Retinal pigment epithelial cell (primary cell): Measurements from ENCODE around the gene LARP1B.

Source experiments
- DNase-seq: peaks from one replicate; pipeline ENCODE4 v3.0.0-alpha.2; 2010; ENCODE audit warnings: low read depth
- H3K4me3 ChIP-seq: 2 replicates; pipeline ENCODE4 v1.5.1; 2011; ENCODE audit warnings: mild to moderate bottlenecking, low read length, control low read depth, moderate library complexity
- TF ChIP-seq, protein P1 (sequence below): conservative IDR thresholded peaks from 2 replicates; pipeline ENCODE4 v1.5.1; 2011; ENCODE audit warnings: low read depth, low read length, control low read depth, inconsistent platforms

The LARP1B gene

DNA sequence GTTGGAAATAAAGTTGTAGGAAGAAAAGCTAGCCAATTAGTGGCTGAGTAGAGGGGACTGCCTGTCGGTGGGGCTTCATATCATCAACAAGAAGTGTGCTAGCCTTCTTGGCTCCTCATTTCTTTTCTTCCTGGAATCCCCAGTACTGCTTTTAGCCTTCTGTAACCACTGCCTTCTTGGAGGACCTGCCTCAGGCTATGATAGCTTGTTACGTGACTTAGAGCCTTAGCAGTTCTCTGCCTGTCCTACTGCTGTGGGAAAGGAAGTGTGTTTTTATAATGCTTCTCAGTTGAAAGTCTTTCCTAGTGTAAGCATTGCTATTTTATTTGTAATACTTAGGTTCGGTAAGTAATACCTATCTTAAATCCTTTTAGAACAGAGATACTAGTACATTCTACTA lies 61.9 kb downstream of the LARP1B start:
- no peak overlapping the region for H3K4me3 ChIP-seq
- TF ChIP-seq, protein P1, sequence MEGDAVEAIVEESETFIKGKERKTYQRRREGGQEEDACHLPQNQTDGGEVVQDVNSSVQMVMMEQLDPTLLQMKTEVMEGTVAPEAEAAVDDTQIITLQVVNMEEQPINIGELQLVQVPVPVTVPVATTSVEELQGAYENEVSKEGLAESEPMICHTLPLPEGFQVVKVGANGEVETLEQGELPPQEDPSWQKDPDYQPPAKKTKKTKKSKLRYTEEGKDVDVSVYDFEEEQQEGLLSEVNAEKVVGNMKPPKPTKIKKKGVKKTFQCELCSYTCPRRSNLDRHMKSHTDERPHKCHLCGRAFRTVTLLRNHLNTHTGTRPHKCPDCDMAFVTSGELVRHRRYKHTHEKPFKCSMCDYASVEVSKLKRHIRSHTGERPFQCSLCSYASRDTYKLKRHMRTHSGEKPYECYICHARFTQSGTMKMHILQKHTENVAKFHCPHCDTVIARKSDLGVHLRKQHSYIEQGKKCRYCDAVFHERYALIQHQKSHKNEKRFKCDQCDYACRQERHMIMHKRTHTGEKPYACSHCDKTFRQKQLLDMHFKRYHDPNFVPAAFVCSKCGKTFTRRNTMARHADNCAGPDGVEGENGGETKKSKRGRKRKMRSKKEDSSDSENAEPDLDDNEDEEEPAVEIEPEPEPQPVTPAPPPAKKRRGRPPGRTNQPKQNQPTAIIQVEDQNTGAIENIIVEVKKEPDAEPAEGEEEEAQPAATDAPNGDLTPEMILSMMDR: no peak
- DNase-seq: no peak

- DNase-seq: no peak
- H3K4me3 ChIP-seq: no peak overlapping the region
- TF ChIP-seq, protein P1: no peak
Measured at GRCh38 chr4:128130621-128131020, 69.5 kb downstream of the LARP1B start.

DNA sequence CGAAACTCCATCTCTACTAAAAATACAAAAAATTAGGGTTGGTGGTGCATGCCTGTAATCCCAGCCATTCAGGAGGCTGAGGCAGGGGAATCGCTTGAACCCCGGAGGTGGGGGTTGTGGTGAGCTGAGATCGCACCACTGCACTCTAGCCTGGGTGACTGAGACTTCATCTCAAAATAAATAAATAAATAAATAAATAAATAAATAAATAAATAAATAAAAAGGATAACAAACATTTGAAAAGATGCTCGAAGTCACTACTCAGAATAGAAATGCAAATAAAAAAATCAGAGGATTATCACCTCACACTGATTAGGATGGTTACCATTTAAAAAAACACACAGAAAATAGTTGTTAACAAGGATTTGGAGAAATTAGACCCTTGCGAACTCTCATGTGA lies 73.8 kb downstream of the LARP1B start:
- DNase-seq: no peak
- no peak overlapping the region for H3K4me3 ChIP-seq
- TF ChIP-seq, protein P1: no peak

DNA sequence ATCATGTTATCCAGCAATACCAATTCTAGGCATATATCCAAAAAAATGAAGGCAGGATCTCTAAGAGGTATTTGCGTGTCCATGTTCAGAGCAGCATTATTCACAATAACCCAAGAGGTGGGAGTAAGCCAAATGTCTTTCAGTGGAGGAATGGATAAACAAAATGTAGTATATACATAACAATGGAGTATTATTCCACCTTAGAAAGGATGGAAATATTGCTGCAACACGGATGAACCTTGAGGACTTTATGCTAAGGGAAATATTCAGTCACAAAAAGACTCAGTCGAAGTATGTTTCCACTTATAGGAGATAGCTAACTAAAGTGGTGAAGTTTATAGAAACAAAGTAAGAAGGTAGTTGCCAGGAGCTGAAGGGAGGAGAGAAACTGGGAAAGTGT lies 74.3 kb downstream of the LARP1B start:
- no peak overlapping the region for H3K4me3 ChIP-seq
- TF ChIP-seq, protein P1: no peak
- DNase-seq: no peak

DNA sequence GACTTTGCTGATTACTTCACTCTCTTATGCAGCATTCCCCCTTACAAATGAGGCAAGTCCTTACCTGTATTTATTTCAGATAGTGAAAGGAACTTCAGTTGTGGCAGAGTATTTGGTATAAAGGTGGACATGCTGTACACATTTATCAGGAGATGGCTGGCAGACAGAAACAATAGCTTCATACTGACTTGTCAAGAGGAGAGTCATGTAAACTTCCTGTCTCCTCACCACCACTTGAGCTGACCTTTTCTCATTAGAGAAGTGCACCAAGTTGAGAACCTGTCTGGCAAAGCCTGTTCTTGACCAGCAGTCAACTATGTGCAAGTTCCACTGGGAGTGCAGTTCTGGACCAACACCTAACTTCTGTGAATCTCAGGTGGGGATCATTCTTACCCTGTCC lies 80.8 kb downstream of the LARP1B start:
- no peak overlapping the region for H3K4me3 ChIP-seq
- no peak for DNase-seq
- TF ChIP-seq, protein P1: no peak

DNA sequence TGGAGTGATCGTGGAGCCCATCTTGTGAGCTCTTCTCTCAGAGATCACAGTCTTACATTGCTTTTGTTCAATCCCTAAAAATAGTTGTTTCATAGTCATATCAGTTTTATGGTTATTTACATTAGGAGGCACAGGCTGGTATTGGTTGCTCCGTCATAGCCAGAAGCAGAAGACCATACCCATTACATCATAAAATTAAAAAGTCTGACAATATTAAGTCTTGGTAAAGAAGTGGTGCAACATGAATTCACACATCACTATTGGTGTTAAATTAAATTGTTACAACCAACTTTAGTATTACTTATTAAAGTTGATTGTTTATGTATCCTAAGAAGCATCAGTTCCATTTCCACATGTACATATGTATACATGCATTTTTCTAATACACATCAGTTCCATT lies 84.6 kb downstream of the LARP1B start:
- TF ChIP-seq, protein P1: no peak
- no peak for DNase-seq
- no peak overlapping the region for H3K4me3 ChIP-seq

- H3K4me3 ChIP-seq: no peak overlapping the region
- TF ChIP-seq, protein P1: no peak
- DNase-seq: no peak
Measured at GRCh38 chr4:128153800-128154199, 92.7 kb downstream of the LARP1B start.
